Heart left ventricle (tissue), 16 donors: ENCODE results near the gene BMP5. TPM values are rescaled to one million over a fixed set of nuclear protein-coding genes. Genes with fewer than 3 reads are reported as not detected.
"Not testable (repeated sequence)": the region's sequence is repeated elsewhere in the genome, so short reads cannot be mapped to it uniquely, and the experiment has no call there.

Experiments used
- ATAC-seq, 4 donors: fragments of 200-7000 bp; cut with Tn5 transposase; one replicate each; pipeline ENCODE4 v1.9.1; 2020 to 2022; ENCODE audit warnings: moderate library complexity in 4 of 4, mild to moderate bottlenecking in 3 of 4, moderate number of reproducible peaks in 1 of 4
- DNase-seq, 5 donors: peaks; one replicate each; pipeline ENCODE4 v3.0.0-alpha.2; 2020
- H3K27ac ChIP-seq, 12 donors: fragments of 200-600 bp; sonication (generic) in 4 of 12; one replicate each; pipeline versions ENCODE4 v1.5.0 to v1.8.0; 2016 to 2022; ENCODE audit warnings: mild to moderate bottlenecking in 2 of 12
- H3K27me3 ChIP-seq, 9 donors: fragments of 200-600 bp; sonication (generic) in 2 of 9; one replicate each; pipeline versions ENCODE4 v1.5.1 to v1.8.0; 2016 to 2022; ENCODE audit warnings: mild to moderate bottlenecking in 3 of 9
- H3K36me3 ChIP-seq, 9 donors: fragments of 200-600 bp; sonication (generic) in 2 of 9; one replicate each; pipeline versions ENCODE4 v1.5.0 to v1.8.0; 2018 to 2022; ENCODE audit warnings: mild to moderate bottlenecking in 2 of 9
- H3K4me1 ChIP-seq, 12 donors: fragments of 200-600 bp; sonication (generic) in 4 of 12; one replicate each; pipeline versions ENCODE4 v1.5.0 to v1.8.0; 2016 to 2022; ENCODE audit warnings: mild to moderate bottlenecking in 3 of 12
- H3K4me3 ChIP-seq, 12 donors: fragments of 200-600 bp; sonication (generic) in 4 of 12; one replicate each; pipeline versions ENCODE4 v1.5.0 to v1.8.0; 2017 to 2022; ENCODE audit warnings: mild to moderate bottlenecking in 9 of 12, moderate library complexity in 4 of 12
- H3K9me3 ChIP-seq, 12 donors: fragments of 200-600 bp; sonication (generic) in 4 of 12; one replicate each; pipeline versions ENCODE4 v1.5.0 to v1.8.0; 2016 to 2022; ENCODE audit warnings: mild to moderate bottlenecking in 1 of 12
- POLR2A ChIP-seq, 2 donors: fragments of 450-650 bp; IDR thresholded peaks; one replicate each; pipeline ENCODE4 v1.6.1; 2017; ENCODE audit warnings: antibody characterized with exemption in 2 of 2, mild to moderate bottlenecking in 2 of 2, moderate library complexity in 2 of 2
- WGBS, 4 donors: extraction: QIAGEN DNeasy Blood & Tissue Kit in 2 of 4; methylation state at CpG; one replicate each; pipeline versions ENCODE4 v1.1.5 to v1.1.7; 2013 to 2018; 5-methylcytosine and 5-hydroxymethylcytosine counted together
- intact Hi-C, 10 donors: fragments of 100-400 bp; cut with DNase I; formaldehyde crosslinking; loops; one replicate each; pipeline versions ENCODE4 v1.11.1 to v1.14.2; 2022
- polyA plus RNA-seq, 2 donors: library from polyadenylated mRNA; stranded (reverse); fragments of 200-250 nt; gene quantifications; one replicate each; pipeline ENCODE4 v1.2.3, GENCODE V29; 2013
- total RNA-seq, 9 donors: library from RNA; depleted of rRNA in 2 of 9; stranded (reverse); fragments of >200 nt in 2 of 9; fragmentation: NEBNext Ultra II Directional in 3 of 9; extraction: Animal tissue kit (Norgen Biotek cat#: 25700) in 3 of 9; gene quantifications; one replicate each; pipeline versions ENCODE4 v1.1.0 to v1.2.4, GENCODE V29; 2016 to 2023
- TF ChIP-seq, protein P1 (sequence below), 12 donors: fragments of 200-600 bp; sonication (generic) in 4 of 12; IDR thresholded peaks; one replicate each; pipeline versions ENCODE4 v1.5.0 to v1.8.0; 2018 to 2022; ENCODE audit warnings: antibody characterized with exemption in 12 of 12, mild to moderate bottlenecking in 5 of 12
- donor health status: ischemic (EF 13 %, LVEDD 7.1; RV severe dilation, severe dysfunction).
- donor health status: healthy with polysubstance abuse.
- donor health status: DM: no; HTN: yes; CAD: no.
- donor health status: DM: no; HTN: no; CAD: no.
- donor health status: ischemic (EF 25% LVEDD 6.9; RV normal size, moderate dysfunction).
- donor health status: ischemic (EF 25% LVEDD 5.7; RV mildly dilated, moderate dysfunction).
- donor health status: healthy.
- donor health status: DM: yes; HTN: yes; CAD: no.
- donor health status: ischemic (EF 35%, LVEDD 5.7; RV mildly dilated, moderate dysfunction).
- donor health status: nonischemic (EF 11% LVEDD 7.7; RV severe dilation, severe dysfunction).
- donor health status: DM: yes; HTN: yes; CAD: no.
- donor health status: PGD.
- donor health status: ischemic (EF 29% LVEDD 5.4; RV normal size, mild dysfunction).
- donor health status: nonischemic (EF 23%, LVEDD 6.1; RV moderate dilation, normal function).

The BMP5 gene
- total and polyA plus RNA-seq, 11 donors = 0.86 to 5.8 (median 2.2) TPM

DNA sequence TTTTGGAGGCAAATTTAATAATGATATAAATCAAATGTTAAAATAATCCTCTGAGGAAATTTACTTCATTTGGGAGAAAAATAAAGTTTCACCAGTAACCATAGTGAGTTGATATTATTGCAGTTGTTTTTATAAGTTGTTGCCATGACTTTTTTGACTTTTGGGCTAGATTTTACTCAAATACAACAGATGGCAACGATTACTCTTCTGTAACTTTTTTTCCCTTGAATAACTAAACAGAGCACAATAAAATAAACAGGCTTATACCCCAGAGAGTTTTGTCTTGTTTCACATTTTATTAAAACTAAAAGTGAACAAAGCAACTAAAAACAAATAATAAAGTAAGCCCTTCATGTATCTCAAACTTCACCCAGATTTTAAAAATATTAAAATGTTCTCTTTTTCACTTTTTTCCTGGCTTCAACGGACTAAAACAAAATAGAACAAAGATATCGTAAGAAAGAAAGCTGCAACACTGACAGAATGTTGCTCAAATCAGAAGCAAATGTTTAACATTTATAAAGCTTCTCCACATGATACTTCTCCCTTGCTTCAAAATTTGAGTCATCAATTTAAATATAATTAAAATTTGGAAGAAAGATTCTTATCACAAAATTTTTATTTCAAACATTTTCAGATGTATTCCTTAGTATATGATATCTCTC lies 42.5 kb upstream of the BMP5 start:
- H3K27ac ChIP-seq = peak overlapping the region in 4 of 12 donors; percentile 11 to 43 (median 28)
- intact Hi-C loops = no loop called here
- ATAC-seq = no peak

DNA sequence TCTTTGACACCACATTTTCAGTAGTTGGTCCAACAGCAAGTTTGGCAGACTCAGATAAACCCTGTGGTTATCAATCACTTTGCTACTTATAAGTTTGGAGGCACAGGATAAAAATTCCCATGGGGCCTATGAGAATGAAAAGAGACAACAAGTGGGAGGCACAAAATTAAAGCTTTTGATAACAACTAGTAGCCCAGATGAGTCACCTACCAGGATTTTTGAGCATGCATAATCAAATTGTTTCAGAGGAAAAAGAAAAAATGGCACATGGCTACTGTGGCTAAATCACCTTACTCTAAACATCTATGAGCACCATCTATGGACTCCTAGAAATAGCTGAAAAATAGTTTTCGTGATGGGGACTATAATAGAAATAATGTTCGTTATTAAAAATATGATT lies 40.8 kb upstream of the BMP5 start:
- Histone ChIP-seq H3K27me3 (no peaks in the 10 kb centered on the region), H3K9me3 (no peaks in the 10 kb centered on the region), H3K36me3 (no peaks in the 10 kb centered on the region), H3K4me1 (peaks cover 0 to 9% (median 0%) of the 10 kb centered on the region in 12 donors), H3K27ac (no peak overlapping the region), H3K4me3 (no peak overlapping the region)
- no peak for TF ChIP-seq POLR2A (IDR thresholded peaks at IDR 0.05)
- TF ChIP-seq, protein P1, sequence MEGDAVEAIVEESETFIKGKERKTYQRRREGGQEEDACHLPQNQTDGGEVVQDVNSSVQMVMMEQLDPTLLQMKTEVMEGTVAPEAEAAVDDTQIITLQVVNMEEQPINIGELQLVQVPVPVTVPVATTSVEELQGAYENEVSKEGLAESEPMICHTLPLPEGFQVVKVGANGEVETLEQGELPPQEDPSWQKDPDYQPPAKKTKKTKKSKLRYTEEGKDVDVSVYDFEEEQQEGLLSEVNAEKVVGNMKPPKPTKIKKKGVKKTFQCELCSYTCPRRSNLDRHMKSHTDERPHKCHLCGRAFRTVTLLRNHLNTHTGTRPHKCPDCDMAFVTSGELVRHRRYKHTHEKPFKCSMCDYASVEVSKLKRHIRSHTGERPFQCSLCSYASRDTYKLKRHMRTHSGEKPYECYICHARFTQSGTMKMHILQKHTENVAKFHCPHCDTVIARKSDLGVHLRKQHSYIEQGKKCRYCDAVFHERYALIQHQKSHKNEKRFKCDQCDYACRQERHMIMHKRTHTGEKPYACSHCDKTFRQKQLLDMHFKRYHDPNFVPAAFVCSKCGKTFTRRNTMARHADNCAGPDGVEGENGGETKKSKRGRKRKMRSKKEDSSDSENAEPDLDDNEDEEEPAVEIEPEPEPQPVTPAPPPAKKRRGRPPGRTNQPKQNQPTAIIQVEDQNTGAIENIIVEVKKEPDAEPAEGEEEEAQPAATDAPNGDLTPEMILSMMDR (IDR thresholded peaks at IDR 0.05) = no peak
- no peak for ATAC-seq
- DNase-seq = no peak
- intact Hi-C loops = no loop called here
- 88 to 94% (median 93%) methylated on average over 2 of the region's 2 CpGs for WGBS, 4 donors

More for the DNA sequence above, 42.5 kb upstream of the BMP5 start:
- Histone ChIP-seq H3K36me3 (no peaks in the 10 kb centered on the region), H3K4me1 (peaks cover 0 to 9% (median 0%) of the 10 kb centered on the region in 12 donors), H3K27me3 (no peaks in the 10 kb centered on the region), H3K4me3 (peak overlapping the region in 1 of 12 donors; percentile 9), H3K9me3 (no peaks in the 10 kb centered on the region)
- TF ChIP-seq POLR2A (IDR thresholded peaks at IDR 0.05) = no peak
- TF ChIP-seq, protein P1 (IDR thresholded peaks at IDR 0.05) = no peak
- 56 to 59% (median 57%) methylated on average over 3 of the region's 3 CpGs for WGBS, 4 donors
- no peak for DNase-seq

DNA sequence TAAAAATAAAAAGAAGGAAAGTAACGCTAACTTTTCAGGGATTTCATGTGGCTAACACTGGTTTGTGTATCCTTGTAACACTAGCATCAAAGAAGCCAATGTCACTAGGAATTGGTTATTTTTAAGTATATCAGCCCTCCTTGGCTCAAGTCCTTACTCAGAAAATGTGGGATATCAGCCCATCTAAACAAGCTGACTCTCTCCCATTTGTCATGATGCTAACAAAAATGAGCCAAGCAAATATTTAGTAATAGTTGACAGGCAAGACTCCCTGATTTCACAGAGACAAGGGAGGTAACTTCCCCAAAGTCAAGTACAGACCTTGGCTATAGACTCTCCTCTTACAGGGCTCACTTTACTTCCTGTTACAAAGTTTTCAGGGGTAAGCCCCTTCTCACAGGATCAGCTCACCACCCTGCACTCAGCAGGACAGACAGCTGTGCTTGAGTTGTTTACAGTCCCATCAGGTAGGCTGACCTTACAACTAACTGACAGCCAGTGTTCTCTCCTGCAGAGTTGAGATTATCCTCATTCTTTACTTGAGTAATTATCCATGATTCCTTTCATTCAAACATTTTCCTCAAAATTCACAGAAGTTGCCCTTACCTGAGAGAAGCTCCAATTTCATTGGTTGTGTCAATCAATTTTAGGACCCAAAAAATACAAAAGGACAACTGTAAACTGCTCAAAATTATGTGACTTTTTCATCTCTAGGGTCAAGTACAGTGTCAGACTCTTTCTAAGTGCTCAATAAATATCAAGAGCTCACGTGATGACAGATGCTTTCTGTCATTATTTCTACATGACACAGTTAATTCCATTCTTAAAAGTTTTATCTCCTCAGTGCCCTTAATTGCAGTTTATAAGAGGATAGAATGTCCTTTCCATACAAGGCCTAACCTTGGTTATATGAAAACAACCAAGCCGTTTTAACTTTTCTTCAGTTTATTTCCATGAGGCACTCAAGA lies 38.1 kb upstream of the BMP5 start:
- Histone ChIP-seq H3K36me3 (no peaks in the 10 kb centered on the region), H3K27ac (no peak overlapping the region), H3K9me3 (no peaks in the 10 kb centered on the region), H3K4me1 (peaks cover 0 to 9% (median 0%) of the 10 kb centered on the region in 12 donors), H3K27me3 (no peaks in the 10 kb centered on the region), H3K4me3 (no peak overlapping the region)
- DNase-seq = no peak
- ATAC-seq = no peak
- no peak for TF ChIP-seq POLR2A (IDR thresholded peaks at IDR 0.05)
- TF ChIP-seq, protein P1 (IDR thresholded peaks at IDR 0.05) = no peak
- intact Hi-C loops = no loop called here
- 42 to 62% (median 48%) methylated on average over 3 of the region's 3 CpGs for WGBS, 4 donors

DNA sequence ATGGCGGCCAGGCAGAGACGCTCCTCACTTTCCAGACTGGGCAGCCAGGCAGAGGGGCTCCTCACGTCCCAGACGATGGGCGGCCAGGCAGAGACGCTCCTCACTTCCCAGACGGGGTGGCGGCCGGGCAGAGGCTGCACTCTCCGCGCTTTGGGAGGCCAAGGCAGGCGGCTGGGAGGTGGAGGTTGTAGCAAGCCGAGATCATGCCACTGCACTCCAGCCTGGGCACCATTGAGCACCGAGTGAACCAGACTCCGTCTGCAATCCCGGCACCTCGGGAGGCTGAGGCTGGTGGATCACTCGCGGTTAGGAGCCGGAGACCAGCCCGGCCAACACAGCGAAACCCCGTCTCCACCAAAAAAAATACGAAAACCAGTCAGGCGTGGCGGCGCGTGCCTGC lies 35.1 kb upstream of the BMP5 start:
- H3K27ac ChIP-seq, H3K4me3 ChIP-seq, intact Hi-C loops, H3K36me3 ChIP-seq, ATAC-seq, H3K9me3 ChIP-seq, DNase-seq, H3K27me3 ChIP-seq, H3K4me1 ChIP-seq: not testable (repeated sequence)
- 92 to 96% (median 96%) methylated on average over 5 to 28 of the region's 28 CpGs; no CpG with 5 or more reads in 1 of the 4 donors for WGBS, 4 donors

DNA sequence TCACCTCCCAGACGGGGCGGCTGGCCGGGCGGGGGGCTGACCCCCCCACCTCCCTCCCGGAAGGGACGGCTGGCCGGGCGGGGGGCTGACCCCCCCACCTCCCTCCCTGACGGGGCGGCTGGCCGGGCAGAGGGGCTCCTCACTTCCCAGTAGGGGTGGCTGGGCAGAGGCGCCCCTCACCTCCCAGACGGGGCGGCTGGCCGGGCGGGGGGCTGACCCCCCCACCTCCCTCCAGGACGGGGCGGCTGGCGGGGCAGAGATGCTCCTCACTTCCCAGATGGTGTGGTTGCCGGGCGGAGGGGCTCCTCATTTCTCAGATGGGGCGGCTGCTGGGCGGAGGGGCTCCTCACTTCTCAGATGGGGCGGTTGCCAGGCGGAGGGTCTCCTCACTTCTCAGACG lies 34.5 kb upstream of the BMP5 start:
- 87 to 95% methylated on average over 12 to 22 of the region's 26 CpGs; no CpG with 5 or more reads in 2 of the 4 donors for WGBS, 4 donors
- H3K4me3 ChIP-seq, H3K36me3 ChIP-seq, intact Hi-C loops, H3K27ac ChIP-seq, H3K27me3 ChIP-seq, H3K4me1 ChIP-seq, DNase-seq, ATAC-seq, H3K9me3 ChIP-seq: not testable (repeated sequence)
